Gastroesophageal sphincter (tissue), 3 donors: ENCODE results near the gene DVL2.

ENCODE experiments used
- POLR2A ChIP-seq, 2 donors: fragments of 450-650 bp; IDR thresholded peaks; one replicate each; pipeline ENCODE4 v1.6.1; 2017; ENCODE audit warnings: antibody characterized with exemption in 2 of 2, mild to moderate bottlenecking in 2 of 2, moderate library complexity in 1 of 2
- POLR2AphosphoS5 ChIP-seq: sonication (generic); formaldehyde crosslinking; IDR thresholded peaks from one replicate; pipeline ENCODE4 v1.6.1; 2017; ENCODE audit warnings: antibody characterized with exemption
- TF ChIP-seq, protein P1 (sequence below), 4 experiments: fragments of 200-600 bp in 2 of 4; fragments of 450-650 bp in 2 of 4; sonication (generic) in 1 of 4; IDR thresholded peaks; one replicate each; pipeline ENCODE4 v1.5.1; 2017 to 2019; ENCODE audit warnings: antibody characterized with exemption in 4 of 4, mild to moderate bottlenecking in 2 of 4, moderate library complexity in 2 of 4

- TF ChIP-seq, protein P1, sequence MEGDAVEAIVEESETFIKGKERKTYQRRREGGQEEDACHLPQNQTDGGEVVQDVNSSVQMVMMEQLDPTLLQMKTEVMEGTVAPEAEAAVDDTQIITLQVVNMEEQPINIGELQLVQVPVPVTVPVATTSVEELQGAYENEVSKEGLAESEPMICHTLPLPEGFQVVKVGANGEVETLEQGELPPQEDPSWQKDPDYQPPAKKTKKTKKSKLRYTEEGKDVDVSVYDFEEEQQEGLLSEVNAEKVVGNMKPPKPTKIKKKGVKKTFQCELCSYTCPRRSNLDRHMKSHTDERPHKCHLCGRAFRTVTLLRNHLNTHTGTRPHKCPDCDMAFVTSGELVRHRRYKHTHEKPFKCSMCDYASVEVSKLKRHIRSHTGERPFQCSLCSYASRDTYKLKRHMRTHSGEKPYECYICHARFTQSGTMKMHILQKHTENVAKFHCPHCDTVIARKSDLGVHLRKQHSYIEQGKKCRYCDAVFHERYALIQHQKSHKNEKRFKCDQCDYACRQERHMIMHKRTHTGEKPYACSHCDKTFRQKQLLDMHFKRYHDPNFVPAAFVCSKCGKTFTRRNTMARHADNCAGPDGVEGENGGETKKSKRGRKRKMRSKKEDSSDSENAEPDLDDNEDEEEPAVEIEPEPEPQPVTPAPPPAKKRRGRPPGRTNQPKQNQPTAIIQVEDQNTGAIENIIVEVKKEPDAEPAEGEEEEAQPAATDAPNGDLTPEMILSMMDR (IDR thresholded peaks at IDR 0.05), result no peak
- TF ChIP-seq POLR2A (IDR thresholded peaks at IDR 0.05), result no peak
- TF ChIP-seq POLR2AphosphoS5, result no peak
Measured at GRCh38 chr17:7226721-7227710, 7.3 kb downstream of the DVL2 start.
